ENCODE measurements around the gene ADAMTS2. TPM values are rescaled to one million over a fixed set of nuclear protein-coding genes. Genes with fewer than 3 reads are reported as not detected.

ADAMTS2 gene
- total and polyA plus RNA-seq, 2 of the 8 experiments (the other 6 are each of a cell fraction or from before 2014, with no cell fraction given), result 6.6 to 7.3 TPM

DNA sequence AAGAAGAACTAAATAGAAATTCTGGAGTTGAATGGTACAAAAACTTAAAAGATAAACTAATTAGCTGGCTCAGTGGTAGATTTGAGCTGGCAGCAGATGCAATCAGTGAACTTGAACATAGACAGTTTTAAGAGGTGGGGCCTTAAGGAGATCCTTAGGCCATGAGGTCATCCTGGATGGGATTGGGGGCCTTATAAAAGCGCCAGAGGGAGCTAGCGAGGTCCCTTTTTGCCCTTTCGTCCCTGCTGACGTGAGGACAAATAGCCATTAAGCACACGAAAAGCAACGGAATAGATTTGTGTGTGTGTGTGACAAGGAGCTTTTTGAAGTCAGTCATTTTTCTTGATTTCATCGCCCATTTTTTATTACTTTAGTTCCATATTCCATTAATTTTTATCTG, 201.8 kb downstream of the ADAMTS2 start (continued):
- TF ChIP-seq RAD21 (IDR thresholded peaks at IDR 0.05 in 1 of 2, conservative IDR thresholded peaks at IDR 0.05 in 1 of 2; ENCODE audit: low read depth in 2 of 2, low read length in 2 of 2) (peak; percentile 69 to 77), SP4 (IDR thresholded peaks at IDR 0.05; ENCODE audit: low read length) (no peak), KDM5A (IDR thresholded peaks at IDR 0.05; ENCODE audit: low read length) (no peak), JUN (IDR thresholded peaks at IDR 0.05; ENCODE audit: low read depth, low read length) (peak; percentile 95), JUND (IDR thresholded peaks at IDR 0.05; ENCODE audit: low read length) (peak; percentile 94), TCF12 (IDR thresholded peaks at IDR 0.05; ENCODE audit: low read depth, low read length) (no peak)
- TF ChIP-seq, protein P1, sequence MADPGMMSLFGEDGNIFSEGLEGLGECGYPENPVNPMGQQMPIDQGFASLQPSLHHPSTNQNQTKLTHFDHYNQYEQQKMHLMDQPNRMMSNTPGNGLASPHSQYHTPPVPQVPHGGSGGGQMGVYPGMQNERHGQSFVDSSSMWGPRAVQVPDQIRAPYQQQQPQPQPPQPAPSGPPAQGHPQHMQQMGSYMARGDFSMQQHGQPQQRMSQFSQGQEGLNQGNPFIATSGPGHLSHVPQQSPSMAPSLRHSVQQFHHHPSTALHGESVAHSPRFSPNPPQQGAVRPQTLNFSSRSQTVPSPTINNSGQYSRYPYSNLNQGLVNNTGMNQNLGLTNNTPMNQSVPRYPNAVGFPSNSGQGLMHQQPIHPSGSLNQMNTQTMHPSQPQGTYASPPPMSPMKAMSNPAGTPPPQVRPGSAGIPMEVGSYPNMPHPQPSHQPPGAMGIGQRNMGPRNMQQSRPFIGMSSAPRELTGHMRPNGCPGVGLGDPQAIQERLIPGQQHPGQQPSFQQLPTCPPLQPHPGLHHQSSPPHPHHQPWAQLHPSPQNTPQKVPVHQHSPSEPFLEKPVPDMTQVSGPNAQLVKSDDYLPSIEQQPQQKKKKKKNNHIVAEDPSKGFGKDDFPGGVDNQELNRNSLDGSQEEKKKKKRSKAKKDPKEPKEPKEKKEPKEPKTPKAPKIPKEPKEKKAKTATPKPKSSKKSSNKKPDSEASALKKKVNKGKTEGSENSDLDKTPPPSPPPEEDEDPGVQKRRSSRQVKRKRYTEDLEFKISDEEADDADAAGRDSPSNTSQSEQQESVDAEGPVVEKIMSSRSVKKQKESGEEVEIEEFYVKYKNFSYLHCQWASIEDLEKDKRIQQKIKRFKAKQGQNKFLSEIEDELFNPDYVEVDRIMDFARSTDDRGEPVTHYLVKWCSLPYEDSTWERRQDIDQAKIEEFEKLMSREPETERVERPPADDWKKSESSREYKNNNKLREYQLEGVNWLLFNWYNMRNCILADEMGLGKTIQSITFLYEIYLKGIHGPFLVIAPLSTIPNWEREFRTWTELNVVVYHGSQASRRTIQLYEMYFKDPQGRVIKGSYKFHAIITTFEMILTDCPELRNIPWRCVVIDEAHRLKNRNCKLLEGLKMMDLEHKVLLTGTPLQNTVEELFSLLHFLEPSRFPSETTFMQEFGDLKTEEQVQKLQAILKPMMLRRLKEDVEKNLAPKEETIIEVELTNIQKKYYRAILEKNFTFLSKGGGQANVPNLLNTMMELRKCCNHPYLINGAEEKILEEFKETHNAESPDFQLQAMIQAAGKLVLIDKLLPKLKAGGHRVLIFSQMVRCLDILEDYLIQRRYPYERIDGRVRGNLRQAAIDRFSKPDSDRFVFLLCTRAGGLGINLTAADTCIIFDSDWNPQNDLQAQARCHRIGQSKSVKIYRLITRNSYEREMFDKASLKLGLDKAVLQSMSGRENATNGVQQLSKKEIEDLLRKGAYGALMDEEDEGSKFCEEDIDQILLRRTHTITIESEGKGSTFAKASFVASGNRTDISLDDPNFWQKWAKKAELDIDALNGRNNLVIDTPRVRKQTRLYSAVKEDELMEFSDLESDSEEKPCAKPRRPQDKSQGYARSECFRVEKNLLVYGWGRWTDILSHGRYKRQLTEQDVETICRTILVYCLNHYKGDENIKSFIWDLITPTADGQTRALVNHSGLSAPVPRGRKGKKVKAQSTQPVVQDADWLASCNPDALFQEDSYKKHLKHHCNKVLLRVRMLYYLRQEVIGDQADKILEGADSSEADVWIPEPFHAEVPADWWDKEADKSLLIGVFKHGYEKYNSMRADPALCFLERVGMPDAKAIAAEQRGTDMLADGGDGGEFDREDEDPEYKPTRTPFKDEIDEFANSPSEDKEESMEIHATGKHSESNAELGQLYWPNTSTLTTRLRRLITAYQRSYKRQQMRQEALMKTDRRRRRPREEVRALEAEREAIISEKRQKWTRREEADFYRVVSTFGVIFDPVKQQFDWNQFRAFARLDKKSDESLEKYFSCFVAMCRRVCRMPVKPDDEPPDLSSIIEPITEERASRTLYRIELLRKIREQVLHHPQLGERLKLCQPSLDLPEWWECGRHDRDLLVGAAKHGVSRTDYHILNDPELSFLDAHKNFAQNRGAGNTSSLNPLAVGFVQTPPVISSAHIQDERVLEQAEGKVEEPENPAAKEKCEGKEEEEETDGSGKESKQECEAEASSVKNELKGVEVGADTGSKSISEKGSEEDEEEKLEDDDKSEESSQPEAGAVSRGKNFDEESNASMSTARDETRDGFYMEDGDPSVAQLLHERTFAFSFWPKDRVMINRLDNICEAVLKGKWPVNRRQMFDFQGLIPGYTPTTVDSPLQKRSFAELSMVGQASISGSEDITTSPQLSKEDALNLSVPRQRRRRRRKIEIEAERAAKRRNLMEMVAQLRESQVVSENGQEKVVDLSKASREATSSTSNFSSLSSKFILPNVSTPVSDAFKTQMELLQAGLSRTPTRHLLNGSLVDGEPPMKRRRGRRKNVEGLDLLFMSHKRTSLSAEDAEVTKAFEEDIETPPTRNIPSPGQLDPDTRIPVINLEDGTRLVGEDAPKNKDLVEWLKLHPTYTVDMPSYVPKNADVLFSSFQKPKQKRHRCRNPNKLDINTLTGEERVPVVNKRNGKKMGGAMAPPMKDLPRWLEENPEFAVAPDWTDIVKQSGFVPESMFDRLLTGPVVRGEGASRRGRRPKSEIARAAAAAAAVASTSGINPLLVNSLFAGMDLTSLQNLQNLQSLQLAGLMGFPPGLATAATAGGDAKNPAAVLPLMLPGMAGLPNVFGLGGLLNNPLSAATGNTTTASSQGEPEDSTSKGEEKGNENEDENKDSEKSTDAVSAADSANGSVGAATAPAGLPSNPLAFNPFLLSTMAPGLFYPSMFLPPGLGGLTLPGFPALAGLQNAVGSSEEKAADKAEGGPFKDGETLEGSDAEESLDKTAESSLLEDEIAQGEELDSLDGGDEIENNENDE (IDR thresholded peaks at IDR 0.05; ENCODE audit: insufficient replicate concordance, low read length), result no peak
- TF ChIP-seq, protein P2, sequence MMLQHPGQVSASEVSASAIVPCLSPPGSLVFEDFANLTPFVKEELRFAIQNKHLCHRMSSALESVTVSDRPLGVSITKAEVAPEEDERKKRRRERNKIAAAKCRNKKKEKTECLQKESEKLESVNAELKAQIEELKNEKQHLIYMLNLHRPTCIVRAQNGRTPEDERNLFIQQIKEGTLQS (IDR thresholded peaks at IDR 0.05; ENCODE audit: insufficient read depth, low read depth, low read length), result peak; percentile 65; the same call in 1 of the 2 replicates
